Fibroblast of lung (primary cell): ENCODE measurements around the gene PPP4R1.

Experiments used
- EZH2 ChIP-seq: IDR thresholded peaks from 2 replicates; pipeline ENCODE4 v1.5.1; 2012; ENCODE audit warnings: low read length, control low read depth, mild to moderate bottlenecking; ENCODE audit errors: missing control alignments
- TF ChIP-seq, protein P1 (sequence below), 2 donors: IDR thresholded peaks in 1 of 2; conservative IDR thresholded peaks in 1 of 2; 1 replicate in 1 of 2; 2 replicates in 1 of 2; pipeline ENCODE4 v1.5.1; 2011 to 2012; ENCODE audit warnings: low read length in 2 of 2, control low read depth in 1 of 2, inconsistent platforms in 1 of 2, low read depth in 1 of 2, mild to moderate bottlenecking in 1 of 2

DNA sequence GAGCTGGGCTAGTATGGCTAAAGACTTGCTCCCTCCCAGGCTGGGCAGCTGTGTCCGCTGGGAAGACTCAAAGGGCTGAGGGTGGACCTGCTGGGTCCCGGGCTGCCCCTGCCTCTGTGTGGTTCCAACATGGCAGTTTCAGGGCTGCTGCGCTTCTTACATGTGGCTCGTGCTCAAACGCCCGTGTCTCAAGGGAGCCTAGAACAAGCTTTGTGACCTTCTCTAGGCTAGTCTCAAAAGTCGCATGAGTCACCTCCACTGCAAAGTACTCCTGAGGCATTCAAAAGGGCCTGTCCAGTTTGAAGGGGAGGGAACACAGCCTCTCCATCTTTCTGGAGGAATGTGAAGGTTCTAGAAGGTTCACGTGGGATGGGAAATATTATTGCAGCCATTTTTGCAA lies 49.0 kb upstream of the PPP4R1 start:
- no peak for TF ChIP-seq EZH2
- TF ChIP-seq, protein P1, sequence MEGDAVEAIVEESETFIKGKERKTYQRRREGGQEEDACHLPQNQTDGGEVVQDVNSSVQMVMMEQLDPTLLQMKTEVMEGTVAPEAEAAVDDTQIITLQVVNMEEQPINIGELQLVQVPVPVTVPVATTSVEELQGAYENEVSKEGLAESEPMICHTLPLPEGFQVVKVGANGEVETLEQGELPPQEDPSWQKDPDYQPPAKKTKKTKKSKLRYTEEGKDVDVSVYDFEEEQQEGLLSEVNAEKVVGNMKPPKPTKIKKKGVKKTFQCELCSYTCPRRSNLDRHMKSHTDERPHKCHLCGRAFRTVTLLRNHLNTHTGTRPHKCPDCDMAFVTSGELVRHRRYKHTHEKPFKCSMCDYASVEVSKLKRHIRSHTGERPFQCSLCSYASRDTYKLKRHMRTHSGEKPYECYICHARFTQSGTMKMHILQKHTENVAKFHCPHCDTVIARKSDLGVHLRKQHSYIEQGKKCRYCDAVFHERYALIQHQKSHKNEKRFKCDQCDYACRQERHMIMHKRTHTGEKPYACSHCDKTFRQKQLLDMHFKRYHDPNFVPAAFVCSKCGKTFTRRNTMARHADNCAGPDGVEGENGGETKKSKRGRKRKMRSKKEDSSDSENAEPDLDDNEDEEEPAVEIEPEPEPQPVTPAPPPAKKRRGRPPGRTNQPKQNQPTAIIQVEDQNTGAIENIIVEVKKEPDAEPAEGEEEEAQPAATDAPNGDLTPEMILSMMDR (conservative IDR thresholded peaks at IDR 0.05 in 1 of 2, IDR thresholded peaks at IDR 0.05 in 1 of 2; ENCODE audit: low read depth in 1 of 2, low read length in 2 of 2): no peak
